ENCODE results near the gene EMSY. TPM values are rescaled to one million over a fixed set of nuclear protein-coding genes. Genes with fewer than 3 reads are reported as not detected.
"Not testable (repeated sequence)": the region's sequence is repeated elsewhere in the genome, so short reads cannot be mapped to it uniquely, and the experiment has no call there.

The EMSY gene
- total RNA-seq, 4 donors from 2014 or later = 13.2 to 43.4 (median 29.0) TPM

DNA sequence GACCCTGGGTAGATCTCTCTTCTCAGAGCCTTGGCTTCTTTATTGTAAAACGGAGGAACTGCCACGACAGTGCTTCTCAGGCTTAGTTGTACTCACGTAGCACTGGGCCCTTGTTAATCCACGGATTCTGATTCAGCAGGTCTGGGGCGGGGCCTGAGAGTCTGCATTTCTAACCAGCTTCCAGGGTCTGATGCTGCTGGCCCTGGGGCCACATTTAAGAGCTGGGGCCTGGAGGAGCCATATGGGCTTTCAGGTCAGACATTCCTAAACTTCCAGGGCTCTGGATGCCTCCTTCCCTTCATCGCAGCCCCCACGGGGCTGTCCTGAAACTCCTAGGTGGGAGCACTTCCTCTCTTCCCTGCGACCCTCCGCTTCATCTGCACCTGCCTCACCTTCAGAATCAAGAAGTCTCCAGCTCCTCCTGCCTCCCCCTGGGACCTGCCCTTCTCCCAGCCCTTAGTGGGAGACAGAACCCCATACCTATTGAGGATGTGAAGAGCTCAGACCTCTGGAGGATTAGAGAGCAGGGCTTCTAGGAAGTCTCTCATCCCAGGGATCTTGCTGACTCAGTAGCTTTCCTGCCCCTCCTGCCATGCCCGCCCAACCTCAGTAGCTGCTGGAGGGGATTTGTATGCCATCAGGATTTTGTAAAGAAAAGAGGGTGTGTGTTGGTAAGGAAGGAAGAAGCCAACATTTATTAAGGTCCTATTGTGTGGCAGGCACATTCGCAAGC, 133.3 kb downstream of the EMSY start:
- Histone ChIP-seq H3K4me3 (no peak overlapping the region), H3K27me3 (no peaks in the 10 kb centered on the region), H3K36me3 (no peaks in the 10 kb centered on the region), H3K27ac (peak overlapping the region; percentile 76), H3K9me3 (no peaks in the 10 kb centered on the region), H3K4me1 (no peaks in the 10 kb centered on the region)
- TF ChIP-seq, protein P1, sequence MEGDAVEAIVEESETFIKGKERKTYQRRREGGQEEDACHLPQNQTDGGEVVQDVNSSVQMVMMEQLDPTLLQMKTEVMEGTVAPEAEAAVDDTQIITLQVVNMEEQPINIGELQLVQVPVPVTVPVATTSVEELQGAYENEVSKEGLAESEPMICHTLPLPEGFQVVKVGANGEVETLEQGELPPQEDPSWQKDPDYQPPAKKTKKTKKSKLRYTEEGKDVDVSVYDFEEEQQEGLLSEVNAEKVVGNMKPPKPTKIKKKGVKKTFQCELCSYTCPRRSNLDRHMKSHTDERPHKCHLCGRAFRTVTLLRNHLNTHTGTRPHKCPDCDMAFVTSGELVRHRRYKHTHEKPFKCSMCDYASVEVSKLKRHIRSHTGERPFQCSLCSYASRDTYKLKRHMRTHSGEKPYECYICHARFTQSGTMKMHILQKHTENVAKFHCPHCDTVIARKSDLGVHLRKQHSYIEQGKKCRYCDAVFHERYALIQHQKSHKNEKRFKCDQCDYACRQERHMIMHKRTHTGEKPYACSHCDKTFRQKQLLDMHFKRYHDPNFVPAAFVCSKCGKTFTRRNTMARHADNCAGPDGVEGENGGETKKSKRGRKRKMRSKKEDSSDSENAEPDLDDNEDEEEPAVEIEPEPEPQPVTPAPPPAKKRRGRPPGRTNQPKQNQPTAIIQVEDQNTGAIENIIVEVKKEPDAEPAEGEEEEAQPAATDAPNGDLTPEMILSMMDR (IDR thresholded peaks at IDR 0.05) = no peak
- TF ChIP-seq POLR2A (IDR thresholded peaks at IDR 0.05) = no peak
- DNase-seq = no peak
- intact Hi-C loops (cut with DNase I; ENCODE audit: low total_unique reads) = no loop called here

GRCh38 chr11:76578654-76579055, 133.8 kb downstream of the EMSY start:
- Histone ChIP-seq H3K4me3 (no peak overlapping the region), H3K4me1 (no peaks in the 10 kb centered on the region), H3K9me3 (no peaks in the 10 kb centered on the region), H3K36me3 (no peaks in the 10 kb centered on the region), H3K27me3 (no peaks in the 10 kb centered on the region), H3K27ac (peak overlapping the region; percentile 76)
- intact Hi-C loops (cut with DNase I; ENCODE audit: low total_unique reads) = no loop called here
- TF ChIP-seq, protein P1 (IDR thresholded peaks at IDR 0.05) = no peak
- TF ChIP-seq POLR2A (IDR thresholded peaks at IDR 0.05) = no peak
- peak; percentile 48 to 83 for DNase-seq

GRCh38 chr11:76579056-76579751, 134.4 kb downstream of the EMSY start:
- intact Hi-C loops (cut with DNase I; ENCODE audit: low total_unique reads) = no loop called here
- Histone ChIP-seq H3K36me3 (no peaks in the 10 kb centered on the region), H3K27me3 (no peaks in the 10 kb centered on the region), H3K4me1 (no peaks in the 10 kb centered on the region), H3K27ac (peak overlapping the region; percentile 76), H3K4me3 (no peak overlapping the region), H3K9me3 (no peaks in the 10 kb centered on the region)
- DNase-seq = peak; percentile 62 to 63
- no peak for TF ChIP-seq POLR2A (IDR thresholded peaks at IDR 0.05)
- TF ChIP-seq, protein P1 (IDR thresholded peaks at IDR 0.05) = peak in 3 of 4 experiments; percentile 25 to 40 (median 31)

GRCh38 chr11:76579752-76580151, 134.9 kb downstream of the EMSY start:
- DNase-seq = no peak
- no peaks in the 10 kb centered on the region for H3K27me3 ChIP-seq
- H3K4me1 ChIP-seq = no peaks in the 10 kb centered on the region
- TF ChIP-seq, protein P1 (IDR thresholded peaks at IDR 0.05) = no peak
- TF ChIP-seq POLR2A (IDR thresholded peaks at IDR 0.05) = no peak
- no peaks in the 10 kb centered on the region for H3K36me3 ChIP-seq
- H3K9me3 ChIP-seq = no peaks in the 10 kb centered on the region
- H3K4me3 ChIP-seq = no peak overlapping the region
- intact Hi-C loops (cut with DNase I; ENCODE audit: low total_unique reads) = no loop called here
- peak overlapping the region; percentile 76 for H3K27ac ChIP-seq

GRCh38 chr11:76582471-76582870, 137.7 kb downstream of the EMSY start:
- H3K4me3 ChIP-seq; H3K27ac ChIP-seq; intact Hi-C loops (cut with DNase I; ENCODE audit: low total_unique reads); H3K27me3 ChIP-seq; DNase-seq; H3K4me1 ChIP-seq; H3K9me3 ChIP-seq; H3K36me3 ChIP-seq: not testable (repeated sequence)

Measured in uterus (tissue), 4 donors.